K562 (cell line): ENCODE data around the gene HBB. TPM values are rescaled to one million over a fixed set of nuclear protein-coding genes. Genes with fewer than 3 reads are reported as not detected.

Experiments
- ELF1 ChIP-seq: fragments of 200-800 bp; sonication (Bioruptor generic); IDR thresholded peaks from 2 replicates; pipeline ENCODE4 v1.6.1; 2016; ENCODE audit warnings: missing genetic modification characterization, missing compliant biosample characterization
- EP400 ChIP-seq: fragments of 450-650 bp; IDR thresholded peaks from 2 replicates; pipeline ENCODE4 v1.6.1; 2017; ENCODE audit warnings: antibody characterized with exemption, mild to moderate bottlenecking, moderate library complexity
- HNRNPLL ChIP-seq: fragments of 200-400 bp; formaldehyde crosslinking; IDR thresholded peaks from 2 replicates; pipeline ENCODE4 v1.6.1; 2017; ENCODE audit warnings: low read length, low read depth, mild to moderate bottlenecking; ENCODE audit not compliant: poor library complexity, severe bottlenecking
- MEIS2 ChIP-seq: fragments of 450-650 bp; IDR thresholded peaks from 2 replicates; pipeline ENCODE4 v1.6.1; 2014; ENCODE audit warnings: mild to moderate bottlenecking; ENCODE audit not compliant: partially characterized antibody
- NFATC3 ChIP-seq: fragments of 450-650 bp; IDR thresholded peaks from 2 replicates; pipeline ENCODE4 v1.6.1; 2017; ENCODE audit warnings: mild to moderate bottlenecking
- PBX2 ChIP-seq, 2 experiments: IDR thresholded peaks in 1 of 2; conservative IDR thresholded peaks in 1 of 2; 2 replicates each; pipeline ENCODE4 v1.6.1; 2016; ENCODE audit warnings: low read depth in 2 of 2, mild to moderate bottlenecking in 1 of 2, missing compliant biosample characterization in 1 of 2, missing genetic modification characterization in 1 of 2, moderate library complexity in 1 of 2
- RBBP5 ChIP-seq: fragments of 200-600 bp; sonication (generic); IDR thresholded peaks from 2 replicates; pipeline ENCODE4 v1.6.1; 2012; ENCODE audit warnings: borderline replicate concordance, mild to moderate bottlenecking, low read length, control low read depth, inconsistent platforms; ENCODE audit not compliant: insufficient read depth, poor library complexity, severe bottlenecking
- SIN3A ChIP-seq, 2 experiments: fragments of 150-350 bp in 1 of 2; IDR thresholded peaks; 2 replicates each; pipeline ENCODE4 v1.6.1; 2011 to 2016; ENCODE audit warnings: borderline replicate concordance in 2 of 2, low read depth in 2 of 2, low read length in 2 of 2, mild to moderate bottlenecking in 2 of 2, moderate library complexity in 2 of 2; ENCODE audit not compliant: control insufficient read depth in 1 of 2
- STAG1 ChIP-seq: sonication (generic); formaldehyde crosslinking; IDR thresholded peaks from 2 replicates; pipeline ENCODE4 v1.5.0; 2020; ENCODE audit warnings: missing genetic modification reagents, borderline replicate concordance
- TBL1XR1 ChIP-seq, 2 experiments: IDR thresholded peaks; 2 replicates each; pipeline ENCODE4 v1.6.1; 2012; ENCODE audit warnings: improper control_type of control experiment in 2 of 2, low read length in 2 of 2, mild to moderate bottlenecking in 1 of 2
- THRAP3 ChIP-seq: fragments of 450-650 bp; IDR thresholded peaks from 2 replicates; pipeline ENCODE4 v1.6.1; 2016; ENCODE audit warnings: mild to moderate bottlenecking, inconsistent platforms, borderline replicate concordance
- ZFX ChIP-seq: sonication (generic); formaldehyde crosslinking; IDR thresholded peaks from 2 replicates; pipeline ENCODE4 v1.8.0; 2022; ENCODE audit warnings: mild to moderate bottlenecking, missing genetic modification reagents, moderate library complexity
- ZNF592 ChIP-seq: fragments of 450-650 bp; IDR thresholded peaks from 2 replicates; pipeline ENCODE4 v1.6.1; 2017; ENCODE audit warnings: antibody characterized with exemption, mild to moderate bottlenecking
- polyA plus RNA-seq, 8 experiments: library from polyadenylated mRNA; depleted of rRNA in 4 of 8; stranded (reverse) in 5 of 8; unstranded in 3 of 8; fragments of >200 nt; fragmentation: Nextera tagmentation in 2 of 8; fragmentation: Illumina TruSeq in 1 of 8; extraction: Ambion mirVana in 2 of 8; extraction: Trizol in 1 of 8; gene quantifications; 2 replicates each; pipeline versions ENCODE4 v1.2.1 to v1.2.3, GENCODE V29; 2011 to 2014; ENCODE audit warnings: inconsistent platforms in 1 of 8, missing spikeins in 1 of 8
- total RNA-seq, 7 experiments: library from RNA; depleted of rRNA in 6 of 7; stranded (reverse); fragments of >200 nt in 6 of 7; fragmentation: Illumina TruSeq in 2 of 7; extraction: Trizol in 2 of 7; gene quantifications; 2 replicates each; pipeline versions ENCODE4 v1.2.1 to v1.2.3, GENCODE V29; 2011 to 2021; ENCODE audit warnings: low replicate concordance in 1 of 7
- TF ChIP-seq, protein P1 (sequence below), 2 experiments: fragments of 450-650 bp in 1 of 2; sonication (generic) in 1 of 2; formaldehyde crosslinking in 1 of 2; IDR thresholded peaks in 1 of 2; conservative IDR thresholded peaks in 1 of 2; 2 replicates each; pipeline versions ENCODE4 v1.6.1 to v1.8.1; 2016 to 2023; ENCODE audit warnings: mild to moderate bottlenecking in 2 of 2, moderate library complexity in 2 of 2, inconsistent platforms in 1 of 2, missing genetic modification reagents in 1 of 2
- TF ChIP-seq, protein P2 (sequence below), 2 experiments: fragments of 450-650 bp; IDR thresholded peaks; 2 replicates each; pipeline ENCODE4 v1.6.1; 2016

The HBB gene
- total and polyA plus RNA-seq, 9 of the 15 experiments (the other 6 are each of a cell fraction or from before 2014, with no cell fraction given), result 0.33 to 3.4 (median 1.2) TPM; not detected in 2

DNA sequence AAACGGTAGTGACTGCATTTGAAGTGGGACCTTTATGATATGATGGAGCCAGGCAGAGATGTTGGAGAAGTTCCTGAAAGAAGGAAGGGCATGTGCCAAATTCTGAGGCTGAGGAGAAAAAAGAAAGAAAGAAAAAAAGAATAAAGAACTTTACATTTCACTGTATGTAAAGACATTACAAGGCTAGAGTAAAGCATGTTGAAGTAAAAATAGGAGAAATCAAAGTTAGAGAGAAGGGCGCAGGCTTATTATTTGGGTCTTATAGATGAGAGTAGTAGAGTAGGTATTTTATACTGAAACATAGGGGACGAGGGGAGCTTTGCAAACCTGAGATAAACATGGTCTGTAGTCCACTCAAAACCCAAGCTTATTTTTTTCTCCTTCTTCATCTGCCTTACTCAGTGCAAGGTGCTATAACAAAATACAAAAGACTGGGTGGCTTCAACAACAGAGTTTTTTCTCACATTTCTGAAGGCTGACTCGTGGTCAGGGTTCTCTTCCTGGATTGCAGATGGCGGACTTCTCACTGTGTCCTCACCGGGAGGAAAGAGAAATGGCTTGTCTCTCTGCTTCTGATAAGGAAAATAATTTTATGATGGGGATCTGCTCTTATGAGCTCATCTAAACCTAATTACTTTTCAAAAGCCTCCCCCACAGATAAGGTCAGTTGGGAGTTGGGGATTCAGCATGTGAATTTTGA lies 20.1 kb upstream of the HBB start (continued):
- TF ChIP-seq EP400 (peak; percentile 28; the same call in 1 of the 2 replicates), MEIS2 (peak; percentile 67), ZNF592 (0 out of 2 replicates have a peak, but pooled peaks have one; percentile 24), SIN3A (IDR thresholded peaks at IDR 0.05; ENCODE audit: borderline replicate concordance in 2 of 2, control insufficient read depth in 1 of 2, low read depth in 2 of 2, low read length in 2 of 2) (0 out of 4 replicates have a peak, but pooled peaks of 1 of the 2 experiments have one; percentile 48), THRAP3 (peak; percentile 30; the same call in 1 of the 2 replicates), RBBP5 (peak; percentile 38), PBX2 (CRISPR knock-in tag; IDR thresholded peaks at IDR 0.05; ENCODE audit: low read depth) (no peak), PBX2 (tag; conservative IDR thresholded peaks at IDR 0.05; ENCODE audit: low read depth) (peak; percentile 29; the same call in 1 of the 2 replicates), HNRNPLL (no peak), TBL1XR1 (IDR thresholded peaks at IDR 0.05; ENCODE audit: low read length in 2 of 2) (peak in 1 of 2 experiments; percentile 16; a peak in 1 of 4 replicates), ELF1 (tag) (0 out of 2 replicates have a peak, but pooled peaks have one; percentile 21), NFATC3 (0 out of 2 replicates have a peak, but pooled peaks have one; percentile 14), ZFX (CRISPR knock-in tag) (0 out of 2 replicates have a peak, but pooled peaks have one; percentile 6), STAG1 (CRISPR knock-in tag) (no peak)
- TF ChIP-seq, protein P1, sequence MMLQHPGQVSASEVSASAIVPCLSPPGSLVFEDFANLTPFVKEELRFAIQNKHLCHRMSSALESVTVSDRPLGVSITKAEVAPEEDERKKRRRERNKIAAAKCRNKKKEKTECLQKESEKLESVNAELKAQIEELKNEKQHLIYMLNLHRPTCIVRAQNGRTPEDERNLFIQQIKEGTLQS (IDR thresholded peaks at IDR 0.05), result peak; percentile 28; the same call in 1 of the 2 replicates
- TF ChIP-seq, protein P1 (CRISPR knock-in tag; conservative IDR thresholded peaks at IDR 0.05), result no peak
- TF ChIP-seq, protein P2, sequence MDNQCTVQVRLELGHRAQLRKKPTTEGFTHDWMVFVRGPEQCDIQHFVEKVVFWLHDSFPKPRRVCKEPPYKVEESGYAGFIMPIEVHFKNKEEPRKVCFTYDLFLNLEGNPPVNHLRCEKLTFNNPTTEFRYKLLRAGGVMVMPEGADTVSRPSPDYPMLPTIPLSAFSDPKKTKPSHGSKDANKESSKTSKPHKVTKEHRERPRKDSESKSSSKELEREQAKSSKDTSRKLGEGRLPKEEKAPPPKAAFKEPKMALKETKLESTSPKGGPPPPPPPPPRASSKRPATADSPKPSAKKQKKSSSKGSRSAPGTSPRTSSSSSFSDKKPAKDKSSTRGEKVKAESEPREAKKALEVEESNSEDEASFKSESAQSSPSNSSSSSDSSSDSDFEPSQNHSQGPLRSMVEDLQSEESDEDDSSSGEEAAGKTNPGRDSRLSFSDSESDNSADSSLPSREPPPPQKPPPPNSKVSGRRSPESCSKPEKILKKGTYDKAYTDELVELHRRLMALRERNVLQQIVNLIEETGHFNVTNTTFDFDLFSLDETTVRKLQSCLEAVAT (IDR thresholded peaks at IDR 0.05), result peak; percentile 75 to 86
